Measurements from ENCODE around the gene KRTAP10-3.

DNA sequence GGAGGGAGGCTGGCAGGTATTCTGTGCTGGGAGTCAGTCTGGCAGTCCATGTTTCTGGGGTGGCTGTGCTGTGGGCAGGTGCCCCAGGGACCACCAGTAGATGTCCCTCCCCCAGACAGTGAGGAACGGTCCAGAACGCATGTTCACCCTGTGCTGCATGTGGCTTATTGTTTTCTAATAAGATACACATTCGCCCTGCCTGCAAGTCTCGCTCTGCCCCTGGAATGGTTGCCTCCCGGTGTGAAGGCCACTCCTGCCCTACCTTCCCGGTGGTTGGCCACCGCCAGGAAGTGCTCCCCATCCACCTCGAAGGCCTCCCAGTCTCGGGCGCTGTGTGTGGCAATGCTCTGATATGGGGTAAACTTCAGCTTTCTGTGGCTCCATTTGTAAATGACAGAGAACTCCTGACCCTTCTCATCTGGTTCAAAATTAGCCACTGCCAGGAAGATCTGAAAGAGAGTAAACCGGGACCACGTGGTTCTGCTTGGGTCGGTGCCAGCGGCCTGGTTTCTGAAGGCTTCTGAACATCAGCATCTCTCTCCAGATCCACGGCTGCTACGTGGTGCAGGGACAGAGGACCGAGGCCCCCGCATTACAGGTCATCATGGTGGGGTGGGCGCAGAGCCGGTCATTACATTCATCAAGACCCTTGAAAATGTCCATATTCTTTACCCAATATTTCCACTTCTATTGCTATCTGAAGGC, 33.1 kb downstream of the KRTAP10-3 start:
- no peak for TF ChIP-seq EZH2 (IDR thresholded peaks at IDR 0.05; ENCODE audit: low read length)
- TF ChIP-seq, protein P1, sequence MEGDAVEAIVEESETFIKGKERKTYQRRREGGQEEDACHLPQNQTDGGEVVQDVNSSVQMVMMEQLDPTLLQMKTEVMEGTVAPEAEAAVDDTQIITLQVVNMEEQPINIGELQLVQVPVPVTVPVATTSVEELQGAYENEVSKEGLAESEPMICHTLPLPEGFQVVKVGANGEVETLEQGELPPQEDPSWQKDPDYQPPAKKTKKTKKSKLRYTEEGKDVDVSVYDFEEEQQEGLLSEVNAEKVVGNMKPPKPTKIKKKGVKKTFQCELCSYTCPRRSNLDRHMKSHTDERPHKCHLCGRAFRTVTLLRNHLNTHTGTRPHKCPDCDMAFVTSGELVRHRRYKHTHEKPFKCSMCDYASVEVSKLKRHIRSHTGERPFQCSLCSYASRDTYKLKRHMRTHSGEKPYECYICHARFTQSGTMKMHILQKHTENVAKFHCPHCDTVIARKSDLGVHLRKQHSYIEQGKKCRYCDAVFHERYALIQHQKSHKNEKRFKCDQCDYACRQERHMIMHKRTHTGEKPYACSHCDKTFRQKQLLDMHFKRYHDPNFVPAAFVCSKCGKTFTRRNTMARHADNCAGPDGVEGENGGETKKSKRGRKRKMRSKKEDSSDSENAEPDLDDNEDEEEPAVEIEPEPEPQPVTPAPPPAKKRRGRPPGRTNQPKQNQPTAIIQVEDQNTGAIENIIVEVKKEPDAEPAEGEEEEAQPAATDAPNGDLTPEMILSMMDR (optimal IDR thresholded peaks at IDR 0.05 in 1 of 3, IDR thresholded peaks at IDR 0.05 in 1 of 3, conservative IDR thresholded peaks at IDR 0.05 in 1 of 3; ENCODE audit: extremely low read depth in 1 of 3, insufficient read depth in 2 of 3, low read length in 3 of 3) = no peak

Data from keratinocyte (primary cell).